HG03159 (cell line): ENCODE data around the gene UBTF.

Experiments used
- ATAC-seq: cut with Tn5 transposase; IDR thresholded peaks from one replicate; pipeline ENCODE4 v1.9.1; 2021; ENCODE audit warnings: mild to moderate bottlenecking, moderate library complexity; ENCODE audit not compliant: unreplicated experiment

The UBTF gene

GRCh38 chr17:44219616-44220212, at the start of gene UBTF:
Gene UBTF (minus strand): TSS chr17:44219675. CDS start chr17:44218229, 1,446 bp downstream.
- peak; percentile 5 for ATAC-seq

- ATAC-seq, result no peak
These were observed 49.4 kb upstream of the UBTF start for GRCh38 chr17:44268709-44269534.

GRCh38 chr17:44267818-44268490, 48.5 kb upstream of the UBTF start, which contains the start of gene SLC4A1:
Gene SLC4A1 (minus strand): TSS chr17:44268135. CDS start chr17:44262866, 5,269 bp downstream.
- ATAC-seq, result no peak

- no peak for ATAC-seq
These were observed 47.6 kb upstream of the UBTF start for GRCh38 chr17:44267165-44267455.

GRCh38 chr17:44266402-44267164, 47.1 kb upstream of the UBTF start:
- no peak for ATAC-seq

- ATAC-seq, result no peak
These were observed 43.9 kb upstream of the UBTF start for GRCh38 chr17:44263345-44263902.

GRCh38 chr17:44262654-44263225, 43.3 kb upstream of the UBTF start:
- ATAC-seq, result no peak

- ATAC-seq, result no peak
These were observed 40.8 kb upstream of the UBTF start for GRCh38 chr17:44260296-44260695.

GRCh38 chr17:44258811-44259351, 39.4 kb upstream of the UBTF start:
- no peak for ATAC-seq

GRCh38 chr17:44257815-44258760, 38.6 kb upstream of the UBTF start:
- ATAC-seq, result no peak

GRCh38 chr17:44256671-44257070, 37.2 kb upstream of the UBTF start:
- no peak for ATAC-seq

- no peak for ATAC-seq
These were observed 36.4 kb upstream of the UBTF start for GRCh38 chr17:44255915-44256314.

GRCh38 chr17:44254361-44255095, 35.1 kb upstream of the UBTF start:
- ATAC-seq, result no peak

- no peak for ATAC-seq
These were observed 33.5 kb upstream of the UBTF start for GRCh38 chr17:44253006-44253405.

GRCh38 chr17:44251062-44251461, 31.6 kb upstream of the UBTF start:
- ATAC-seq, result no peak

GRCh38 chr17:44249501-44250246, 30.2 kb upstream of the UBTF start:
- no peak for ATAC-seq

- ATAC-seq, result no peak
These were observed 28.6 kb upstream of the UBTF start for GRCh38 chr17:44247876-44248736.
